HG03378 (cell line): ENCODE results near the gene ACSL1.

ENCODE experiments used
- ATAC-seq: cut with Tn5 transposase; IDR thresholded peaks from one replicate; pipeline ENCODE4 v1.9.1; 2021; ENCODE audit warnings: mild to moderate bottlenecking, moderate library complexity; ENCODE audit not compliant: unreplicated experiment

Gene ACSL1

GRCh38 chr4:184732126-184732525 lies 93.6 kb downstream of the ACSL1 start:
- no peak for ATAC-seq

- no peak for ATAC-seq
These were observed 94.7 kb downstream of the ACSL1 start for GRCh38 chr4:184731056-184731455.

- no peak for ATAC-seq
These were observed 95.8 kb downstream of the ACSL1 start for GRCh38 chr4:184729946-184730345.

GRCh38 chr4:184728858-184729257 lies 96.9 kb downstream of the ACSL1 start:
- no peak for ATAC-seq

GRCh38 chr4:184727430-184727829 lies 98.3 kb downstream of the ACSL1 start:
- no peak for ATAC-seq

- no peak for ATAC-seq
These were observed 103.0 kb downstream of the ACSL1 start for GRCh38 chr4:184722798-184723197.

- ATAC-seq: no peak
These were observed 104.5 kb downstream of the ACSL1 start for GRCh38 chr4:184721254-184721653.

GRCh38 chr4:184719407-184719806 lies 106.4 kb downstream of the ACSL1 start:
- no peak for ATAC-seq

GRCh38 chr4:184715526-184715925 lies 110.2 kb downstream of the ACSL1 start:
- no peak for ATAC-seq

GRCh38 chr4:184713887-184714286 lies 111.9 kb downstream of the ACSL1 start:
- no peak for ATAC-seq

- ATAC-seq: no peak
These were observed 113.4 kb downstream of the ACSL1 start for GRCh38 chr4:184712322-184712721.

GRCh38 chr4:184706453-184706852 lies 119.3 kb downstream of the ACSL1 start:
- no peak for ATAC-seq

- no peak for ATAC-seq
These were observed 120.1 kb downstream of the ACSL1 start for GRCh38 chr4:184705692-184706091.
